ENCODE data around the gene SDF2L1.

The SDF2L1 gene

DNA sequence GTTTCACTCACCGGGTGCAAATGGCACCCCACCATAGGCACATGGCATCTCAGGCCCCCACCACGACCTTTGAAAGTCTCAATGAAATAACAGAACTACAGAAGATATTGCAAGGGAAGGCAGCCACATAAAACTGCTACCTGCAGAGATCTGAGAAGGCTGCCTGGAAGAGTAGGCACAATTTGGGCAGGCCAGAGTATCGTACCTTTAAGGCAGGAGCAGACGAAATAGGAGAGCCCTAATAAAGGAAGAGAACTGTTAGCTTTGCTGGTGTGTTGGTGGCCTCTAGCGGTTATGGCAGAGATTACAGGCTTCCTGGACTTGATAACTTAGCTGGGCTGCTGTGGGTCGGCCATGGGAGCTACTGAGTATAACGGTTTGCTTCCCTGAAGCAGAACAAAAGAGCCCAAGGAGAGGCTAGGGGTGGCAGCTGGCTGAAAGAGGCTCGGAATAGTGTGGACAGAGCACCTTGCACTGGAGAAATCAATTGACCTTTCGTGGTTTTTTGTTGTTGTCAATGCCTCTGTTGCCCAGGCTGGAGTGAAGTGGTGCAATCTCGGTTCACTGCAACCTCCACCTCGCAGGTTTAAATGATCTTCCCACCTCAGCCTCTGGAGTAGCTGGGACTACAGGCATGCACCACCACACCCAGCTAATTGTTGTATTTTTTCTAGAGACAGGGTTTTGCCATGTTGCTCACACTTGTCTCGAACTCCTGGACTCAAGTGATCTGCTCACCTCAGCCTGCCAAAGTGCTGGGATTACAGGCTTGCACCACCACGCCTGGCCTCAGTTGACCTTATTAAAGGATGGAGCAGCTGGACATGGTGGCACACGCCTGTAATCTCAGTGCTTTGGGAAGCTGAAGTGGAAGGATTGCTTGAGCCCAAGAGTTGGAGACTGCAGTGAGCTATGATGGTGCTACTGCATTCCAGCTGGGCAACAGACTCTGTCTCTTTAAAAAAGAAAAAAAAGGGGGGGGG, 4.8 kb downstream of the SDF2L1 start:
- ATAC-seq = peak; percentile 48
- TF ChIP-seq ZNF8 (CRISPR knock-in tag; IDR thresholded peaks at IDR 0.05) = peak; percentile 46; the same call in 1 of the 2 replicates
- no peak for TF ChIP-seq CSDC2 (CRISPR knock-in tag; IDR thresholded peaks at IDR 0.05)
- TF ChIP-seq, protein P1, sequence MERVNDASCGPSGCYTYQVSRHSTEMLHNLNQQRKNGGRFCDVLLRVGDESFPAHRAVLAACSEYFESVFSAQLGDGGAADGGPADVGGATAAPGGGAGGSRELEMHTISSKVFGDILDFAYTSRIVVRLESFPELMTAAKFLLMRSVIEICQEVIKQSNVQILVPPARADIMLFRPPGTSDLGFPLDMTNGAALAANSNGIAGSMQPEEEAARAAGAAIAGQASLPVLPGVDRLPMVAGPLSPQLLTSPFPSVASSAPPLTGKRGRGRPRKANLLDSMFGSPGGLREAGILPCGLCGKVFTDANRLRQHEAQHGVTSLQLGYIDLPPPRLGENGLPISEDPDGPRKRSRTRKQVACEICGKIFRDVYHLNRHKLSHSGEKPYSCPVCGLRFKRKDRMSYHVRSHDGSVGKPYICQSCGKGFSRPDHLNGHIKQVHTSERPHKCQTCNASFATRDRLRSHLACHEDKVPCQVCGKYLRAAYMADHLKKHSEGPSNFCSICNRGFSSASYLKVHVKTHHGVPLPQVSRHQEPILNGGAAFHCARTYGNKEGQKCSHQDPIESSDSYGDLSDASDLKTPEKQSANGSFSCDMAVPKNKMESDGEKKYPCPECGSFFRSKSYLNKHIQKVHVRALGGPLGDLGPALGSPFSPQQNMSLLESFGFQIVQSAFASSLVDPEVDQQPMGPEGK (CRISPR knock-in tag; IDR thresholded peaks at IDR 0.05; ENCODE audit: borderline replicate concordance) = no peak
- no peak for TF ChIP-seq TOX (CRISPR knock-in tag; IDR thresholded peaks at IDR 0.05; ENCODE audit: borderline replicate concordance)
- TF ChIP-seq PPARA (CRISPR knock-in tag; IDR thresholded peaks at IDR 0.05; ENCODE audit: borderline replicate concordance) = no peak

DNA sequence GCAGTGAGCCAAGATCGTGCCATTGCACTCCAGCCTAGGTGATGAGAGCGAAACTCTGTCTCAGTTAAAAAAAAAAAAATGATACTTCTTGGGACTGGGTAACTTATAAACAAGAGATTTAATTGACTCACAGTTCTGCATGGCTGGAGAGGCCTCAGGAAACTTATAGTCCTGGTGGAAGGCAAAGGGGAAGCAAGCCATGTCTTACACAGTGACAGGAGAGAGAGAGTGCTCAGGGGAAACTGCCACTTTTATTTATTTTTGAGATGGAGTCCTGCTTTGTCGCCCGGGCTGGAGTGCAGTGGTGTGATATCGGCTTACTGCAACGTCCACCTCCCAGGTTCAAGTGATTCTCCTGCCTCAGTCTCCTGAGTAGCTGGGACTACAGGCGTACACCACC, 8.2 kb downstream of the SDF2L1 start:
- TF ChIP-seq ZNF70 (CRISPR knock-in tag; IDR thresholded peaks at IDR 0.05) (no peak), TCF4 (CRISPR knock-in tag; IDR thresholded peaks at IDR 0.05; ENCODE audit: borderline replicate concordance) (no peak), ZNF565 (CRISPR knock-in tag; conservative IDR thresholded peaks at IDR 0.05; ENCODE audit: low read depth) (no peak)
- ATAC-seq = no peak

DNA sequence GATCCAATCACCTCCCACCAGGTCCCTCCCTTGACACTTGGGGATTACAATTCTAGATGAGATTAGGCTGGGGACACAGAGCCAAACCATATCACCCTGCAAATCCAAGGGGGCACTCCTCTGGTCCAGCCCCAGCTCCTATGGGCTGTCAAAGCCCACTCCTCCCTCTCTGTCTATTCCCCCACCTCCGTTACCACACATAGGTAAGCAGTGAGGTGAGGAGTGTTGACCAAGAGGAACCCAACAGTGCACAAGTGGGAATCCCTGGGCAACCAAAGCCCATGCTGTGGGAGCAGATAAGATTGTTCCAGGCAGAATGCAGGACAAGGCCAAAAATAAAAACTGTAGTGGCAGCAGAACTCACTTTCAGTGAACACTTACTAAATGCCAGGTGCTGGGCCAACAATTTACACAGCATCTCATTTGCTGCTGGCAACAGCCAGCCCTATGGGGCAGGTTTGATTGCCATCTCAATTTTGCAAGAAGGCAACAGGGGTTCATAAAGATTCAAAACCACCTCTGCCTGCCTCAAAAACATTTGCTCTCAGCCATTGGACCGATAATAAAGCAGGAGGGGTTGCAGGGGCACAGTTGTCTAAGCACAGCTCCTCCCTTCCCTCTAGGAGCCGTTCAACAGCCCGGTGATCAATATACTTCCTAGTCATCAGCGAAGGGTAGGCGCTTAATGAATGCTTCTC, 8.9 kb downstream of the SDF2L1 start:
- peak; percentile 22 for ATAC-seq
- TF ChIP-seq, protein P2, sequence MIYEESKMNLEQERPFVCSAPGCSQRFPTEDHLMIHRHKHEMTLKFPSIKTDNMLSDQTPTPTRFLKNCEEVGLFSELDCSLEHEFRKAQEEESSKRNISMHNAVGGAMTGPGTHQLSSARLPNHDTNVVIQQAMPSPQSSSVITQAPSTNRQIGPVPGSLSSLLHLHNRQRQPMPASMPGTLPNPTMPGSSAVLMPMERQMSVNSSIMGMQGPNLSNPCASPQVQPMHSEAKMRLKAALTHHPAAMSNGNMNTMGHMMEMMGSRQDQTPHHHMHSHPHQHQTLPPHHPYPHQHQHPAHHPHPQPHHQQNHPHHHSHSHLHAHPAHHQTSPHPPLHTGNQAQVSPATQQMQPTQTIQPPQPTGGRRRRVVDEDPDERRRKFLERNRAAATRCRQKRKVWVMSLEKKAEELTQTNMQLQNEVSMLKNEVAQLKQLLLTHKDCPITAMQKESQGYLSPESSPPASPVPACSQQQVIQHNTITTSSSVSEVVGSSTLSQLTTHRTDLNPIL (CRISPR knock-in tag; IDR thresholded peaks at IDR 0.05; ENCODE audit: low read depth) = no peak
- TF ChIP-seq CSDC2 (CRISPR knock-in tag; IDR thresholded peaks at IDR 0.05) = no peak
- TF ChIP-seq ISL1 (CRISPR knock-in tag; IDR thresholded peaks at IDR 0.05) = no peak
- no peak for TF ChIP-seq ZNF8 (CRISPR knock-in tag; IDR thresholded peaks at IDR 0.05)
- TF ChIP-seq GLIS3 (CRISPR knock-in tag; IDR thresholded peaks at IDR 0.05) = no peak
- TF ChIP-seq ZFP3 (CRISPR knock-in tag; IDR thresholded peaks at IDR 0.05) = no peak
- TF ChIP-seq, protein P3, sequence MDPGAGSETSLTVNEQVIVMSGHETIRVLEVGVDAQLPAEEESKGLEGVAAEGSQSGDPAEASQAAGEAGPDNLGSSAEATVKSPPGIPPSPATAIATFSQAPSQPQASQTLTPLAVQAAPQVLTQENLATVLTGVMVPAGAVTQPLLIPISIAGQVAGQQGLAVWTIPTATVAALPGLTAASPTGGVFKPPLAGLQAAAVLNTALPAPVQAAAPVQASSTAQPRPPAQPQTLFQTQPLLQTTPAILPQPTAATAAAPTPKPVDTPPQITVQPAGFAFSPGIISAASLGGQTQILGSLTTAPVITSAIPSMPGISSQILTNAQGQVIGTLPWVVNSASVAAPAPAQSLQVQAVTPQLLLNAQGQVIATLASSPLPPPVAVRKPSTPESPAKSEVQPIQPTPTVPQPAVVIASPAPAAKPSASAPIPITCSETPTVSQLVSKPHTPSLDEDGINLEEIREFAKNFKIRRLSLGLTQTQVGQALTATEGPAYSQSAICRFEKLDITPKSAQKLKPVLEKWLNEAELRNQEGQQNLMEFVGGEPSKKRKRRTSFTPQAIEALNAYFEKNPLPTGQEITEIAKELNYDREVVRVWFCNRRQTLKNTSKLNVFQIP (CRISPR knock-in tag; IDR thresholded peaks at IDR 0.05; ENCODE audit: borderline replicate concordance, low read depth) = no peak
- TF ChIP-seq, protein P4, sequence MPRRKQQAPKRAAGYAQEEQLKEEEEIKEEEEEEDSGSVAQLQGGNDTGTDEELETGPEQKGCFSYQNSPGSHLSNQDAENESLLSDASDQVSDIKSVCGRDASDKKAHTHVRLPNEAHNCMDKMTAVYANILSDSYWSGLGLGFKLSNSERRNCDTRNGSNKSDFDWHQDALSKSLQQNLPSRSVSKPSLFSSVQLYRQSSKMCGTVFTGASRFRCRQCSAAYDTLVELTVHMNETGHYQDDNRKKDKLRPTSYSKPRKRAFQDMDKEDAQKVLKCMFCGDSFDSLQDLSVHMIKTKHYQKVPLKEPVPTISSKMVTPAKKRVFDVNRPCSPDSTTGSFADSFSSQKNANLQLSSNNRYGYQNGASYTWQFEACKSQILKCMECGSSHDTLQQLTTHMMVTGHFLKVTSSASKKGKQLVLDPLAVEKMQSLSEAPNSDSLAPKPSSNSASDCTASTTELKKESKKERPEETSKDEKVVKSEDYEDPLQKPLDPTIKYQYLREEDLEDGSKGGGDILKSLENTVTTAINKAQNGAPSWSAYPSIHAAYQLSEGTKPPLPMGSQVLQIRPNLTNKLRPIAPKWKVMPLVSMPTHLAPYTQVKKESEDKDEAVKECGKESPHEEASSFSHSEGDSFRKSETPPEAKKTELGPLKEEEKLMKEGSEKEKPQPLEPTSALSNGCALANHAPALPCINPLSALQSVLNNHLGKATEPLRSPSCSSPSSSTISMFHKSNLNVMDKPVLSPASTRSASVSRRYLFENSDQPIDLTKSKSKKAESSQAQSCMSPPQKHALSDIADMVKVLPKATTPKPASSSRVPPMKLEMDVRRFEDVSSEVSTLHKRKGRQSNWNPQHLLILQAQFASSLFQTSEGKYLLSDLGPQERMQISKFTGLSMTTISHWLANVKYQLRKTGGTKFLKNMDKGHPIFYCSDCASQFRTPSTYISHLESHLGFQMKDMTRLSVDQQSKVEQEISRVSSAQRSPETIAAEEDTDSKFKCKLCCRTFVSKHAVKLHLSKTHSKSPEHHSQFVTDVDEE (CRISPR knock-in tag; IDR thresholded peaks at IDR 0.05) = no peak

DNA sequence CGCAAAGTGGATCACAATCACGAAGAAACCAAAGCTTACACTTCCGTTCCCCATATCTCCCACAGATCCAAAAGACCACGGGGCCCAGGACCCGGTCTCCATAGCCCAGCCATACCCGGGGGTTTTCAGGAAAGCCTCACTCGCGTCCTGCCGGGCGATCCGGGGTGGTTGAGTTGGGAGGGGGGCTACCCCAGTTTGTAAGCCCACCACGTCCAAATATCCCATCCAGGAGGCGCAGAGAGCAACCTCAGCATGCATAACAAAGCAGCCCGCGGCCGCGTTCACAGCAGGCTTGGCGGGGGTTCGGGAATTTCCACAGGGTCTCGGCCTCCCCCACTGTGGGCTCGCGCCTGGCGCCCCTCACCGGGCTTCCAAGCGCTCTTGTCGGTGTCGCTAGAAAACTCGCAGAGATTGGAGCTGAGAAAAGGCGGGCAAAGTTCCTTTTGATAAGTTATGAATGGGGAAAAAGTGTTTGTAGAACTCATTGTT, 9.5 kb downstream of the SDF2L1 start:
- peak; percentile 45 for ATAC-seq
- TF ChIP-seq ZFP30 (CRISPR knock-in tag; IDR thresholded peaks at IDR 0.05) = no peak
- no peak for TF ChIP-seq TOX (CRISPR knock-in tag; IDR thresholded peaks at IDR 0.05; ENCODE audit: borderline replicate concordance)
- no peak for TF ChIP-seq ESRRG (CRISPR knock-in tag; IDR thresholded peaks at IDR 0.05)
- TF ChIP-seq GLIS3 (CRISPR knock-in tag; IDR thresholded peaks at IDR 0.05) = no peak
- TF ChIP-seq, protein P4 (CRISPR knock-in tag; IDR thresholded peaks at IDR 0.05) = no peak
- TF ChIP-seq, protein P3 (CRISPR knock-in tag; IDR thresholded peaks at IDR 0.05; ENCODE audit: borderline replicate concordance, low read depth) = no peak
